CD4-positive, alpha-beta T cell (primary cell): ENCODE measurements around the gene DHDH. TPM values are rescaled to one million over a fixed set of nuclear protein-coding genes. Genes with fewer than 3 reads are reported as not detected.

ENCODE experiments used
- ATAC-seq: fragments of 200-7000 bp; cut with Tn5 transposase; one replicate; pipeline ENCODE4 v1.10.0; 2022; ENCODE audit warnings: mild to moderate bottlenecking; ENCODE audit not compliant: poor library complexity
- CTCF ChIA-PET: fragments of 350-600 bp; sonication (Branson Sonifier 250); formaldehyde crosslinking; loops from one replicate; lab custom pipeline; 2021; ENCODE audit warnings: antibody characterized with exemption, inconsistent platforms; lab: Charles Lee
- POLR2A ChIA-PET: fragments of 350-600 bp; sonication (Branson Sonifier 250); formaldehyde crosslinking; loops from one replicate; lab custom pipeline; 2021; ENCODE audit warnings: antibody characterized with exemption, inconsistent platforms; lab: Charles Lee
- DNase-seq, 14 experiments: peaks; one replicate each; pipeline ENCODE4 v3.0.0-alpha.2; 2013 to 2020; ENCODE audit warnings: mixed read lengths in 2 of 14
- H3K27ac ChIP-seq, 2 donors: one replicate each; pipeline versions ENCODE4 v1.5.1 to v1.7.0; 2013; ENCODE audit warnings: low read length in 2 of 2, low read depth in 1 of 2, mild to moderate bottlenecking in 1 of 2
- H3K27me3 ChIP-seq, 2 experiments: 1 replicate in 1 of 2; 2 replicates in 1 of 2; pipeline versions ENCODE4 v1.6.1 to v1.7.0; 2013; ENCODE audit warnings: low read length in 2 of 2, control low read depth in 1 of 2, mild to moderate bottlenecking in 1 of 2, moderate library complexity in 1 of 2; ENCODE audit not compliant: insufficient read depth in 2 of 2, control insufficient read depth in 1 of 2
- H3K36me3 ChIP-seq: one replicate; pipeline ENCODE4 v1.6.1; 2013; ENCODE audit warnings: low read length, control low read depth; ENCODE audit not compliant: insufficient read depth
- H3K4me1 ChIP-seq: one replicate; pipeline ENCODE4 v1.6.1; 2013; ENCODE audit warnings: low read length, control low read depth; ENCODE audit not compliant: insufficient read depth
- H3K4me3 ChIP-seq: one replicate; pipeline ENCODE4 v1.5.1; 2013; ENCODE audit warnings: mild to moderate bottlenecking, low read length, moderate library complexity
- H3K9me3 ChIP-seq, 2 experiments: 1 replicate in 1 of 2; 2 replicates in 1 of 2; pipeline versions ENCODE4 v1.6.1 to v1.7.0; 2013; ENCODE audit warnings: low read length in 2 of 2, mild to moderate bottlenecking in 2 of 2, control low read depth in 1 of 2, moderate library complexity in 1 of 2; ENCODE audit not compliant: control insufficient read depth in 1 of 2, insufficient read depth in 1 of 2
- H3K27ac Mint-ChIP-seq: one replicate; pipeline ENCODE4 v1.8.0; 2020; ENCODE audit warnings: mixed read lengths
- H3K27me3 Mint-ChIP-seq: one replicate; pipeline ENCODE4 v1.8.0; 2021; ENCODE audit warnings: mixed read lengths
- H3K36me3 Mint-ChIP-seq: one replicate; pipeline ENCODE4 v1.8.0; 2021; ENCODE audit warnings: low read depth, mixed read lengths
- H3K4me1 Mint-ChIP-seq: one replicate; pipeline ENCODE4 v1.8.0; 2021; ENCODE audit warnings: low read depth, mixed read lengths
- H3K4me3 Mint-ChIP-seq: one replicate; pipeline ENCODE4 v1.8.0; 2020; ENCODE audit warnings: mild to moderate bottlenecking, mixed read lengths
- H3K9me3 Mint-ChIP-seq: one replicate; pipeline ENCODE4 v1.8.0; 2020; ENCODE audit warnings: mixed read lengths
- intact Hi-C, 2 experiments: fragments of 100-400 bp; cut with DNase I in 1 of 2; cut with micrococcal nuclease in 1 of 2; formaldehyde crosslinking; loops; one replicate each; pipeline versions ENCODE4 v1.15.1 to v1.9.0; 2023 to 2025; cut with DNase I, micrococcal nuclease
- total RNA-seq, 174 experiments: library from RNA in 2 of 174; stranded (reverse) in 2 of 174; gene quantifications; one replicate each; pipeline ENCODE4 v1.2.3 and lab custom pipeline; 2021 to 2026
- TF ChIP-seq, protein P1 (sequence below): fragments of 200-600 bp; IDR thresholded peaks from one replicate; pipeline ENCODE4 v1.8.0; 2022; ENCODE audit warnings: antibody characterized with exemption, mild to moderate bottlenecking

Gene DHDH
- total RNA-seq, 2 experiments from 2014 or later, result 1.1 to 1.8 TPM

DNA sequence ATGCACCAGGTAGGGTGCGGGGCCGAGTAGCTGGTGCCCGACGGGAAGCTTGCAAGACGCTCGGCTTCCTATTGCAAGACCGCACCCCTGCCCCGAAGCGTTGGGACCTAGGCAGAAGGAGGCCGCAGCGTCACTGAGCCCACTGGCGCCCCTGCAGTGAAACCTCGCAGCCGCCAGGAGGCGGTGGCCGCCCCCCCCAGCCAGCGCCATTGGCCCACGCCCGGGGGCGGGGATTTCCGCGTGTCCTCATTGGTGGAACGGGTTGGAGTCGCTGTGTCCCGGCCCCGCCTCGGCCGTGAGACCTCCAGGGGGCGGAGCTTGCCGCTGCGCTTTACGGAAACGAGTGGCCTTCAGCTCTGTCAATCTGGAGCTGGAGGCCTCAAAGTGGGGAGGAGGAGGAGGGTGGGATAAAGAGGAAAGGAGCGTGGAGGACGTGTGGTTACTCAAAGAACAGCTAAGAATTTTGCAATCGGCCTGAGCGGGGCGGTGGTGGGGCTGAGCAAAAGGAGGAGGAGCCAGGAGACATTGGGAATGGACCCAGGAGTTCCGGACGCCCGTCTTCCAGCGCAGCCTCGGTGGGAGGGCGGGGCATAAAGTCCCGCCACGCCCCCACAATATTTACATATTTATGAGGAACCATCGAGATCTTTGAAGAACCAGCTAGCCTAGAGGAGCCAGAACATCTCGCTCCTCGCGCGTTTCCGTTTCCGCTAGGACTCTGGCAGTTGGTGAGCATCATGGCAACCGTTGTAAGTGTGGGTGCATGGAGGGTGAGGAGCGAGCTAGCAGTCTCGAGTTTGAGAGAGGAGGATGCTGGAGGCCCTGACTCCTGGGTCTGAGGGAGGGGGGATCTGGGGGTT is 59.9 kb downstream of the DHDH start, which contains the start of the genes GYS1 and RUVBL2:
Gene GYS1, minus strand, starts transcription at position 135 of the 860 bp plus-strand sequence. CDS start 197 bp downstream, outside the sequence.
Gene RUVBL2, plus strand, starts transcription at position 713 of the 860 bp plus-strand sequence. Its CDS starts 25 bp downstream, at position 738.
- no peaks in the 10 kb centered on the region for H3K9me3 Mint-ChIP-seq

DNA sequence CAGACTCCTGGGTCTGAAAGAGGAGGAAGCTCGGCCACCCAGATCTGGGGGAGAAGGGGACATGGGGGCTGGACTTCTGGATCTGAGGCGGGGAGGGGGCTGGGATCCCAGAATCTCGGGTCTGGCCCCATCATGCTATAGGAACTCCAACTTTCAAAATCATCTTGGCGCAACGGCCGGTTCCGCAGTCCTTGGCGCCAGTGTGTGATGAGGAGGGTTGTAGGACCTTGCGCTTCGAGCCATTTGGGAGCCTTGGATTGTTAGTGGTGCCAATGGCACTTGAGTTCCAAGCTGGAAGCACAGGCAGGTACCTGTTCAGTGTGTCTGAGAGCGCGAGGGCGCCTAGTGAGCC is 60.5 kb downstream of the DHDH start:
- Mint-ChIP-seq H3K27ac (peak overlapping the region; percentile 90), H3K36me3 (peaks cover 24% of the 10 kb centered on the region), H3K27me3 (no peaks in the 10 kb centered on the region), H3K9me3 (no peaks in the 10 kb centered on the region), H3K4me3 (peak overlapping the region; percentile 92), H3K4me1 (peaks cover 46% of the 10 kb centered on the region)
- CTCF ChIA-PET, result interaction anchor here (0.7 to 2.4 kb wide), 14 partner anchors 9 to 724 kb away, joined by 3 to 15 read pairs (median 4); partner anchors contain the start of genes BAX, LIN7B and NUCB1
- Histone ChIP-seq H3K27ac (peak overlapping the region; percentile 82 to 83), H3K9me3 (no peaks in the 10 kb centered on the region), H3K4me3 (peak overlapping the region; percentile 84), H3K4me1 (peaks cover 43% of the 10 kb centered on the region), H3K36me3 (peaks cover 2% of the 10 kb centered on the region), H3K27me3 (no peaks in the 10 kb centered on the region)
- intact Hi-C loops, result loop anchor here (5.0 to 10.0 kb wide), 6 partner anchors 133 to 629 kb away; partner anchors contain the start of genes IZUMO1 (in 1 of the 2), SLC17A7 (in 1 of the 2), SYNGR4 (in 1 of the 2) and TMEM143 (in 1 of the 2)
- POLR2A ChIA-PET, result interaction anchor here (0.8 to 3.3 kb wide), 41 partner anchors 11 to 1720 kb away, joined by 3 to 41 read pairs (median 4); partner anchors contain the start of genes AKT1S1, AP2A1, ATF5 and BAX
- no peak for ATAC-seq
- TF ChIP-seq, protein P1, sequence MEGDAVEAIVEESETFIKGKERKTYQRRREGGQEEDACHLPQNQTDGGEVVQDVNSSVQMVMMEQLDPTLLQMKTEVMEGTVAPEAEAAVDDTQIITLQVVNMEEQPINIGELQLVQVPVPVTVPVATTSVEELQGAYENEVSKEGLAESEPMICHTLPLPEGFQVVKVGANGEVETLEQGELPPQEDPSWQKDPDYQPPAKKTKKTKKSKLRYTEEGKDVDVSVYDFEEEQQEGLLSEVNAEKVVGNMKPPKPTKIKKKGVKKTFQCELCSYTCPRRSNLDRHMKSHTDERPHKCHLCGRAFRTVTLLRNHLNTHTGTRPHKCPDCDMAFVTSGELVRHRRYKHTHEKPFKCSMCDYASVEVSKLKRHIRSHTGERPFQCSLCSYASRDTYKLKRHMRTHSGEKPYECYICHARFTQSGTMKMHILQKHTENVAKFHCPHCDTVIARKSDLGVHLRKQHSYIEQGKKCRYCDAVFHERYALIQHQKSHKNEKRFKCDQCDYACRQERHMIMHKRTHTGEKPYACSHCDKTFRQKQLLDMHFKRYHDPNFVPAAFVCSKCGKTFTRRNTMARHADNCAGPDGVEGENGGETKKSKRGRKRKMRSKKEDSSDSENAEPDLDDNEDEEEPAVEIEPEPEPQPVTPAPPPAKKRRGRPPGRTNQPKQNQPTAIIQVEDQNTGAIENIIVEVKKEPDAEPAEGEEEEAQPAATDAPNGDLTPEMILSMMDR, result no peak
- no peak for DNase-seq

More for the DNA sequence above, 59.9 kb downstream of the DHDH start, which contains the start of the genes GYS1 and RUVBL2:
- Histone ChIP-seq H3K36me3 (peaks cover 7% of the 10 kb centered on the region), H3K9me3 (no peaks in the 10 kb centered on the region), H3K4me3 (peak within 1 kb of the TSS; percentile 84), H3K4me1 (peaks cover 43% of the 10 kb centered on the region), H3K27ac (peak within 1 kb of the TSS; percentile 82 to 83), H3K27me3 (no peaks in the 10 kb centered on the region)
- peak within 1 kb of the TSS; percentile 92 for H3K4me3 Mint-ChIP-seq
- H3K27me3 Mint-ChIP-seq, result no peaks in the 10 kb centered on the region
- peaks cover 46% of the 10 kb centered on the region for H3K4me1 Mint-ChIP-seq
- ATAC-seq, result peak; percentile 92
- peak within 1 kb of the TSS; percentile 90 for H3K27ac Mint-ChIP-seq
- H3K36me3 Mint-ChIP-seq, result peaks cover 29% of the 10 kb centered on the region
- POLR2A ChIA-PET, result interaction anchor here (0.6 to 3.3 kb wide), 52 partner anchors 10 to 1719 kb away, joined by 3 to 41 read pairs (median 4); partner anchors contain the start of genes AKT1S1, AP2A1, ATF5 and BAX
- DNase-seq, result peak; percentile 98 to 100 (median 99)
- CTCF ChIA-PET, result interaction anchor here (0.6 to 2.4 kb wide), 34 partner anchors 9 to 724 kb away, joined by 3 to 15 read pairs (median 4); partner anchors contain the start of genes BAX, FTL, LIN7B and NUCB1
- TF ChIP-seq, protein P1, result peak; percentile 97
- intact Hi-C loops, result loop anchor here (2.0 to 10.0 kb wide), 9 partner anchors 25 to 629 kb away; partner anchors contain the start of genes CYTH2 (in 1 of the 2), DHDH (in 1 of the 2), IZUMO1 (in 1 of the 2) and SLC17A7 (in 1 of the 2)

Other genes with a start within 250 kb of the DHDH start
- not detected for gene FUT2, start 237.7 kb upstream of the DHDH start, total RNA-seq
- gene MAMSTR, start 214.0 kb upstream of the DHDH start, total RNA-seq, result under 1 TPM; 0.47 to 0.50 TPM
- under 1 TPM; 0.55 to 0.56 TPM for gene RASIP1, start 193.1 kb upstream of the DHDH start, total RNA-seq
- gene IZUMO1, start 186.8 kb upstream of the DHDH start, total RNA-seq, result not detected
- gene FUT1, start 181.1 kb upstream of the DHDH start, total RNA-seq, result not detected
- gene FGF21, start 178.2 kb upstream of the DHDH start, total RNA-seq, result not detected
- gene BCAT2, start 122.7 kb upstream of the DHDH start, total RNA-seq, result 10 to 100 TPM; 10.5 to 11.0 TPM
- gene HSD17B14, start 97.2 kb upstream of the DHDH start, total RNA-seq, result 1 to 10 TPM in 1 of 2 experiments, under 1 TPM in 1; 0.93 to 1.3 TPM
- gene PLEKHA4, start 65.1 kb upstream of the DHDH start, total RNA-seq, result 1 to 10 TPM; 1.4 to 2.7 TPM
- 100 to 1,000 TPM; 569 to 584 TPM for gene PPP1R15A, start 61.3 kb upstream of the DHDH start, total RNA-seq
- gene TULP2, start 35.0 kb upstream of the DHDH start, total RNA-seq, result not detected
- gene NUCB1, start 33.4 kb upstream of the DHDH start, total RNA-seq, result 10 to 100 TPM; 73.7 to 77.0 TPM
- gene BAX, start 21.2 kb downstream of the DHDH start, total RNA-seq, result 10 to 100 TPM; 52.9 to 60.4 TPM
- 100 to 1,000 TPM; 616 to 627 TPM for gene FTL, start 31.6 kb downstream of the DHDH start, total RNA-seq
- 10 to 100 TPM; 13.2 to 14.1 TPM for gene GYS1, start 59.6 kb downstream of the DHDH start, total RNA-seq
- gene RUVBL2, start 60.2 kb downstream of the DHDH start, total RNA-seq, result 10 to 100 TPM; 10.7 to 12.3 TPM
- not detected for gene LHB, start 83.4 kb downstream of the DHDH start, total RNA-seq
- gene CGB3, start 90.6 kb downstream of the DHDH start, total RNA-seq, result not detected
- not detected for gene CGB2, start 98.2 kb downstream of the DHDH start, total RNA-seq
- not detected for gene CGB1, start 103.2 kb downstream of the DHDH start, total RNA-seq
- not detected for gene CGB5, start 110.1 kb downstream of the DHDH start, total RNA-seq
- gene CGB8, start 115.4 kb downstream of the DHDH start, total RNA-seq, result not detected
- gene CGB7, start 124.0 kb downstream of the DHDH start, total RNA-seq, result not detected
- not detected for gene NTF4, start 131.1 kb downstream of the DHDH start, total RNA-seq
- gene KCNA7, start 139.0 kb downstream of the DHDH start, total RNA-seq, result not detected
- gene SNRNP70, start 151.8 kb downstream of the DHDH start, total RNA-seq, result 100 to 1,000 TPM; 375 to 397 TPM
- 1 to 10 TPM; 6.4 to 6.6 TPM for gene LIN7B, start 180.7 kb downstream of the DHDH start, total RNA-seq
- 1 to 10 TPM; 1.5 to 2.3 TPM for gene C19orf73, start 185.4 kb downstream of the DHDH start, total RNA-seq
- gene PPFIA3, start 185.8 kb downstream of the DHDH start, total RNA-seq, result 1 to 10 TPM; 2.0 to 2.8 TPM
- not detected for gene HRC, start 221.7 kb downstream of the DHDH start, total RNA-seq
- not detected for gene TRPM4, start 224.1 kb downstream of the DHDH start, total RNA-seq